COLO668 (cell line): ENCODE measurements around the gene RNF157.
"Not testable (repeated sequence)": the region's sequence is repeated elsewhere in the genome, so short reads cannot be mapped to it uniquely, and the experiment has no call there.

Source experiments
- DNase-seq: peaks from one replicate; lab custom pipeline; 2025; ENCODE audit not compliant: unreplicated experiment; lab: John Stamatoyannopoulos, UW

RNF157 gene

GRCh38 chr17:76254275-76254674 lies 14.0 kb upstream of the RNF157 start:
- no peak for DNase-seq

- no peak for DNase-seq
Measured at GRCh38 chr17:76253841-76254240, 13.5 kb upstream of the RNF157 start.

GRCh38 chr17:76252967-76253766 lies 12.9 kb upstream of the RNF157 start:
- DNase-seq: not testable (repeated sequence)

- no peak for DNase-seq
Measured at GRCh38 chr17:76252040-76252954, 12.0 kb upstream of the RNF157 start.

- DNase-seq: no peak
Measured at GRCh38 chr17:76251478-76252039, 11.3 kb upstream of the RNF157 start.

- no peak for DNase-seq
Measured at GRCh38 chr17:76250141-76250540, 9.8 kb upstream of the RNF157 start.

GRCh38 chr17:76248013-76248782 lies 7.9 kb upstream of the RNF157 start:
- no peak for DNase-seq

GRCh38 chr17:76247304-76247703 lies 7.0 kb upstream of the RNF157 start:
- DNase-seq: no peak

- no peak for DNase-seq
Measured at GRCh38 chr17:76246080-76247066, 6.1 kb upstream of the RNF157 start.

- not testable (repeated sequence) for DNase-seq
Measured at GRCh38 chr17:76244721-76245120, 4.4 kb upstream of the RNF157 start.

- no peak for DNase-seq
Measured at GRCh38 chr17:76243826-76244679, 3.8 kb upstream of the RNF157 start.

GRCh38 chr17:76241691-76242255 lies 1.5 kb upstream of the RNF157 start:
- no peak for DNase-seq

GRCh38 chr17:76241204-76241538 lies 878 bp upstream of the RNF157 start:
- no peak for DNase-seq

GRCh38 chr17:76239538-76240274 lies 587 bp downstream of the RNF157 start:
- DNase-seq: no peak

GRCh38 chr17:76238847-76239537 lies 1.3 kb downstream of the RNF157 start:
- DNase-seq: no peak

GRCh38 chr17:76237859-76238313 lies 2.4 kb downstream of the RNF157 start:
- DNase-seq: no peak

GRCh38 chr17:76236603-76237002 lies 3.7 kb downstream of the RNF157 start:
- DNase-seq: no peak
